Left lung (tissue), 10 donors: ENCODE measurements around the gene CDK18. TPM values are rescaled to one million over a fixed set of nuclear protein-coding genes. Genes with fewer than 3 reads are reported as not detected.

Experiments
- ATAC-seq: fragments of 200-7000 bp; cut with Tn5 transposase; one replicate; pipeline ENCODE4 v1.9.1; 2020; ENCODE audit warnings: moderate library complexity
- DNase-seq, 4 donors: peaks; one replicate each; pipeline ENCODE4 v3.0.0-alpha.2; 2013 to 2020
- H3K27ac ChIP-seq, 2 donors: fragments of 200-600 bp; sonication (generic) in 1 of 2; one replicate each; pipeline versions ENCODE4 v1.5.0 to v1.8.0; 2020 to 2021
- H3K27me3 ChIP-seq, 2 donors: fragments of 200-600 bp; sonication (generic) in 1 of 2; one replicate each; pipeline versions ENCODE4 v1.5.0 to v1.8.0; 2020 to 2021
- H3K36me3 ChIP-seq, 2 donors: fragments of 200-600 bp; sonication (generic) in 1 of 2; one replicate each; pipeline versions ENCODE4 v1.5.0 to v1.8.0; 2020 to 2021
- H3K4me1 ChIP-seq, 2 donors: fragments of 200-600 bp; one replicate each; pipeline ENCODE4 v1.8.0; 2021
- H3K4me3 ChIP-seq, 2 donors: fragments of 200-600 bp; sonication (generic) in 1 of 2; one replicate each; pipeline versions ENCODE4 v1.5.0 to v1.8.0; 2020 to 2021; ENCODE audit warnings: mild to moderate bottlenecking in 1 of 2
- H3K9me3 ChIP-seq, 2 donors: fragments of 200-600 bp; sonication (generic) in 1 of 2; one replicate each; pipeline versions ENCODE4 v1.5.0 to v1.8.0; 2020 to 2021
- intact Hi-C, 2 donors: fragments of 100-400 bp; cut with DNase I; formaldehyde crosslinking; loops; one replicate each; pipeline versions ENCODE4 v1.11.2 to v1.14.2; 2022
- polyA plus RNA-seq, 6 donors: library from polyadenylated mRNA; unstranded; fragments of 120-200 nt; gene quantifications; one replicate each; pipeline ENCODE4 v1.2.1, GENCODE V29; 2013; ENCODE audit not compliant: insufficient read length in 6 of 6
- total RNA-seq, 2 donors: library from RNA; stranded (reverse); fragmentation: NEBNext Ultra II Directional; extraction: Animal tissue kit (Norgen Biotek cat#: 25700); gene quantifications; one replicate each; pipeline ENCODE4 v1.2.1, GENCODE V29; 2021
- TF ChIP-seq, protein P1 (sequence below), 2 donors: fragments of 200-600 bp; sonication (generic) in 1 of 2; IDR thresholded peaks; one replicate each; pipeline versions ENCODE4 v1.5.0 to v1.8.0; 2021; ENCODE audit warnings: antibody characterized with exemption in 2 of 2
- donor health status: DM: no; HTN: yes; CAD: no.
- donor health status: DM: no; HTN: no; CAD: no.

CDK18 gene
- total and polyA plus RNA-seq, 8 donors: 18.5 to 30.1 (median 23.4) TPM

DNA sequence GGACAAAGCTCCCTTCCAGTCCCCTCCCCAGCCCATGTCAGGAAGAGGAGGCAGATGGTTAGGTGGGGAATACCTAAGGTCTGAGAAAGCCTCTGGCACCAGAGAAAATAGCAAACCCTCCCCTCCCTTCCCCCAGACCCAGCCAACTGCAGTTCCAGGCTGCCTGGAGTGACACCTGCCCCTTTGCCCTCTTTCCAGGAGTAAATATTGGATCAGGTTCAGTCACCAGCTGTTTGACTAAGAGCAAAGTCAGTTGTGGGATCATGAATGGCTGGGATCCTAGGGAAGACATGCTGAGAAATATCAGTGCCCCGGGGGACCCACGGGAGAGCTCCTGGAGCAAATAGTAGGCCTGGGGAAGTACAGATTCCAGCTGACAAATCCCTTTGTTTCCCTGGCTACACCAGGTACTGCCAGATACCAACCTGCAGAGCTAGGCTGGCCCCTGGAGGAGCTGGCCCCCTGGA, 12.2 kb upstream of the CDK18 start:
- DNase-seq: no peak
- H3K36me3 ChIP-seq: no peaks in the 10 kb centered on the region
- ATAC-seq: no peak
- intact Hi-C loops: no loop called here
- TF ChIP-seq, protein P1, sequence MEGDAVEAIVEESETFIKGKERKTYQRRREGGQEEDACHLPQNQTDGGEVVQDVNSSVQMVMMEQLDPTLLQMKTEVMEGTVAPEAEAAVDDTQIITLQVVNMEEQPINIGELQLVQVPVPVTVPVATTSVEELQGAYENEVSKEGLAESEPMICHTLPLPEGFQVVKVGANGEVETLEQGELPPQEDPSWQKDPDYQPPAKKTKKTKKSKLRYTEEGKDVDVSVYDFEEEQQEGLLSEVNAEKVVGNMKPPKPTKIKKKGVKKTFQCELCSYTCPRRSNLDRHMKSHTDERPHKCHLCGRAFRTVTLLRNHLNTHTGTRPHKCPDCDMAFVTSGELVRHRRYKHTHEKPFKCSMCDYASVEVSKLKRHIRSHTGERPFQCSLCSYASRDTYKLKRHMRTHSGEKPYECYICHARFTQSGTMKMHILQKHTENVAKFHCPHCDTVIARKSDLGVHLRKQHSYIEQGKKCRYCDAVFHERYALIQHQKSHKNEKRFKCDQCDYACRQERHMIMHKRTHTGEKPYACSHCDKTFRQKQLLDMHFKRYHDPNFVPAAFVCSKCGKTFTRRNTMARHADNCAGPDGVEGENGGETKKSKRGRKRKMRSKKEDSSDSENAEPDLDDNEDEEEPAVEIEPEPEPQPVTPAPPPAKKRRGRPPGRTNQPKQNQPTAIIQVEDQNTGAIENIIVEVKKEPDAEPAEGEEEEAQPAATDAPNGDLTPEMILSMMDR (IDR thresholded peaks at IDR 0.05): no peak
- no peak overlapping the region for H3K4me3 ChIP-seq
- peaks cover 0 to 46% of the 10 kb centered on the region in 2 donors for H3K27me3 ChIP-seq
- no peaks in the 10 kb centered on the region for H3K9me3 ChIP-seq
- H3K27ac ChIP-seq: no peak overlapping the region
- peaks cover 3 to 14% of the 10 kb centered on the region in 2 donors for H3K4me1 ChIP-seq

DNA sequence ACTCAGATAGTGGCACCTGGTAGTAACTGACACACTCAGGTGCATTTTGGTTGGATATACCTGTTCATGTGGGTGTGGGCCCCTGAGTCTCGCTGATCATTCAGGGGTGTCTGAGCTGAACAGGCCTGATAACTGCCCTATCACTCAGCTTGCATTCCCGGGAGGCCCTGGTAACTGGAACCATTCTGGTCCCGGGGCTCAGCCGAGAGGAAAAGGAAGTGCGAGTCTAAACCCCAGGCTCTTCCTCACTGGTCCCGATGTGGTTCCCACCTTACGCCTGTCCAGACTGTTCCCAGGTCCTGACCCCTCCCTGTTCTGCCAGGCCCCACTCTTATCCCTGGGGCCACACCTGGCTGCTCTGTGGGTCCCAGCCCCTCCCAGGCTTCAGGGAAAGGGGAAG, 11.7 kb upstream of the CDK18 start:
- no peaks in the 10 kb centered on the region for H3K36me3 ChIP-seq
- peaks cover 0 to 46% of the 10 kb centered on the region in 2 donors for H3K27me3 ChIP-seq
- TF ChIP-seq, protein P1 (IDR thresholded peaks at IDR 0.05): no peak
- H3K4me3 ChIP-seq: no peak overlapping the region
- DNase-seq (no peak), ATAC-seq (no peak)
- peaks cover 3 to 14% of the 10 kb centered on the region in 2 donors for H3K4me1 ChIP-seq
- intact Hi-C loops: no loop called here
- no peaks in the 10 kb centered on the region for H3K9me3 ChIP-seq
- H3K27ac ChIP-seq: no peak overlapping the region

DNA sequence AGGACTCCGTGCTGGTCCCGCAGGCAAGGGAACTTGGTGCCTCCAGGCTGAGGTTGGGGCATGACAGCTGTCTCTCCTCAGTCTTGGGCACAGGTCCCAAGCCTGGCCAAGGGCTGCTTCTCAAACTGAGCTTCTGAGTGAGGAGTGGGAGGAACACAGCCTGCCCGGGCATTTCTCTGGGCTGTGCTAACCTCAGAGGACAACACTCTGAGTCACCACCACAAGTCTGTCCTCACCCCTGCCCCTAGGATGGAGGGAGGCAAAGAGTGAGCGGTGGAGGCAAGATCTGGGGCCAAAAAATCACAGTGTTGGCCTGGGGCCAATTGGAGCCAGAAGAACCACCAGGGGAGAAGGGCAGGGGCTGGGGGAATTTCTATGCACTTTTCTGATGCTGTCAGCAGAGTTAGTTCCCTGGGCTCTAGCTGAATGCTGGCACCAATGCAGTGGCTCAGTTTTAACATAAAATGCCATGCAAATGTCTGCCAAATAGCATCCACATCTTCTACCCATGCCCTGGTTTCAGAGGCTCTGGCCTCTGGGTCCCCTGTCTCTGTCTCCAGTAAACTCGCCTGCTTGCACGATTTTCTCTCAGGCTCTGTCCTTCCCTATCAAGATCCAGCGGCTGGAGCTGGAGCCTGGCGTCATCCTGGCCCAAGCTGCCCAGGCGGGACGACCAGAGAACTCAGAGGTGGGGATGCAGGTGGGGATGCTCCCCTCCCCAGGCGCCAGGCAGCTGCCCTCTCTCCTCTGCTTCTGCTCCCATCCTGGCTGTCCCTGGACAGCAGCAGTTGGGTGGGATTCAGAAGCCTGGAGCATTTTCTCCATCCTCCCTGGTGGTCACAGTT, 11.0 kb upstream of the CDK18 start:
- DNase-seq (peak in 1 of 4 donors; percentile 44), ATAC-seq (peak; percentile 71)
- H3K9me3 ChIP-seq: no peaks in the 10 kb centered on the region
- H3K4me3 ChIP-seq: no peak overlapping the region
- H3K4me1 ChIP-seq: peaks cover 3 to 14% of the 10 kb centered on the region in 2 donors
- no peaks in the 10 kb centered on the region for H3K36me3 ChIP-seq
- no peak overlapping the region for H3K27ac ChIP-seq
- TF ChIP-seq, protein P1 (IDR thresholded peaks at IDR 0.05): no peak
- intact Hi-C loops: no loop called here
- peaks cover 0 to 46% of the 10 kb centered on the region in 2 donors for H3K27me3 ChIP-seq

DNA sequence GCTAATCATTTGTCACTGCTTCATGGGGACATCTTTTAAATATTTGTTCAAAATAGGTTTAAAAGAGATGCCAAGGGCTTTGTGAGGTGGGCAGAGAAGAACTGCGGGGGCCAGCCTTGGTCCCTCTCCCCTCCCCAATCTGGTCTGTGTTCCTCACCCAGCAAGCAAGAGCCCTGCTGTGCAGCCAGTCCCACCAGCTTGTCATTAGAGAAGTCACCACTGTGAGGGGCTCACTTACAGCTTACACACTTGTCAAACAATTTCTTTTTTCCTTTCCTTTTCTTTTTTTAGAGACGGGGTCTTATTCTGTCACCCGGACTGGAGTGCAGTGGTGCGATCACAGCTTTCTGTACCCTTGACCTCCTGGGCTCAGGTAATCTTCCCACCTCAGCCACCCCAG, 10.4 kb upstream of the CDK18 start:
- peaks cover 0 to 46% of the 10 kb centered on the region in 2 donors for H3K27me3 ChIP-seq
- no peaks in the 10 kb centered on the region for H3K9me3 ChIP-seq
- H3K4me1 ChIP-seq: peaks cover 3 to 14% of the 10 kb centered on the region in 2 donors
- no peak for ATAC-seq
- intact Hi-C loops: no loop called here
- no peak overlapping the region for H3K4me3 ChIP-seq
- no peaks in the 10 kb centered on the region for H3K36me3 ChIP-seq
- H3K27ac ChIP-seq: no peak overlapping the region
- DNase-seq: no peak
- TF ChIP-seq, protein P1 (IDR thresholded peaks at IDR 0.05): no peak

DNA sequence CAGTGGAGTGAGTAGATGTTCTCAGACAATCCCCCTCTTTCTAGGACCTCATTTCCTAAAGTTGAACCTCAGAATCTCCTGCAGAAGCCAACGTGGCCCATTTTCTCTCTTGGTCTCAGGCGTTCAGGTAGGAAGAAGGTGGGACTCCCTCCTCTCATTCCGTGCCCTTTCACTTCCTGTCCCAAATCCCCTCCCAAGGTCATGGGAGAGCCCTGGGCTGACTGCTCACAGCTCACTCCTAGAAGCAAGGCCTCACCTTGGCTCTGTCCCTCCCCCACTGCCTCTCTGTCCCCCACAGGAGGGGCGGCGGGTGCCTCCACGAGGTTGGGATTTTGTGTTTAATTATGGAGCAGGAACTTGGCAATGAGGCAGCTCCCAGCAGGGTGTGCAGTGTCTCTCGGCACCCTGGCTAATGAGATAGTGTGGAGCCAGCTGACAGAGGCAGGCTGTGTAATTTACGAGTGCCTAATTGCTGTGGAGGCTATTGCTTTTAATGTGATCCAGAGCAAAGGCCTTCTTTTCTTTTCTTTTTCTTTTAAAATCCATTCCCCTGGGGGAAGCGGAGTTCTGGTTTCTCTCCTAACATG, 9.1 kb upstream of the CDK18 start:
- TF ChIP-seq, protein P1 (IDR thresholded peaks at IDR 0.05): no peak
- no peak overlapping the region for H3K27ac ChIP-seq
- no peak for DNase-seq

More for the DNA sequence above, 9.1 kb upstream of the CDK18 start:
- peaks cover 0 to 37% of the 10 kb centered on the region in 2 donors for H3K27me3 ChIP-seq
- H3K4me3 ChIP-seq: no peak overlapping the region
- H3K4me1 ChIP-seq: peaks cover 3 to 14% of the 10 kb centered on the region in 2 donors
- intact Hi-C loops: no loop called here
- no peaks in the 10 kb centered on the region for H3K36me3 ChIP-seq
- H3K9me3 ChIP-seq: no peaks in the 10 kb centered on the region
- ATAC-seq: no peak
